ENCODE data around the gene TPPP. TPM values are rescaled to one million over a fixed set of nuclear protein-coding genes. Genes with fewer than 3 reads are reported as not detected.

TPPP gene
- total RNA-seq, 1 experiment from 2014 or later, result 3.9 TPM

DNA sequence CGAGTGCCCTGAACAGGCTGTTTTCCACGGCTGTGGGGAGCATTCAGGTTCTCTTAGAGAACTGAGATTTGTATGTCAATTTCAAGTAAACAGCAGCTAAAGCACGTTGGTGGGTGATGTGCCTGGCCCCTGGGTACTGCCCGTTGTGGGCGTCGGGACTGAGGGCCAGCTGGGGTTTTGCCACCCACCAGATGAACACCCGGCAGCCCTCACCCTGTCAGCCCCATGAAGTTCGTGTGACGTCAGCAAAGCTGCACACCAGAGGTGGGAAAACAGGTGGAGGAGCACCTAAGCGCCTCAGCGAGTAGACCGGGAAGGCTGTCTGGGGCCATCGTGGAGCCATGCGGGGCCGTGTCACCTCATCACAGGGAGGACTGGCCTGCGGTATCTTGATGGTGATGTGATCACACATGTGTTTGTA lies 71.8 kb downstream of the TPPP start:
- Histone ChIP-seq H3K9ac (ENCODE audit: low read length) (no peak overlapping the region), H3K4me1 (ENCODE audit: control insufficient read depth in 1 of 2, insufficient read depth in 2 of 2, low read length in 2 of 2) (no peaks in the 10 kb centered on the region), H3K4me2 (ENCODE audit: low read length) (no peak overlapping the region), H2AFZ (ENCODE audit: low read depth, low read length, poor library complexity, severe bottlenecking) (no peak overlapping the region), H3K9me3 (ENCODE audit: control insufficient read depth in 1 of 2, insufficient read depth in 1 of 2, low read depth in 1 of 2, low read length in 2 of 2) (no peaks in the 10 kb centered on the region), H3K36me3 (ENCODE audit: control insufficient read depth in 1 of 2, insufficient read depth in 2 of 2, low read length in 2 of 2) (peaks cover 30 to 51% of the 10 kb centered on the region in 2 experiments; a peak in 3 of 4 replicates), H3K4me3 (replicated peaks in 1 of 2; ENCODE audit: low read depth in 1 of 2, low read length in 2 of 2) (no peak overlapping the region), H4K20me1 (ENCODE audit: insufficient read depth) (peaks cover 5% of the 10 kb centered on the region; the same call in 1 of the 2 replicates), H3K79me2 (ENCODE audit: insufficient read depth, low read length) (peaks cover 24% of the 10 kb centered on the region), H3K27ac (ENCODE audit: low read depth, low read length) (no peak overlapping the region), H3K9me2 (ENCODE audit: insufficient read depth) (no peaks in the 10 kb centered on the region), H3K27me3 (ENCODE audit: insufficient read depth, low read length) (no peaks in the 10 kb centered on the region)
- BruUV-seq (replicated peaks), result no TSS peak
- ChIA-PET RAD21 (ENCODE audit: low non-redundant PET in 1 of 2, low total read pairs in 2 of 2, uncharacterized antibody in 2 of 2, unreplicated experiment in 2 of 2) (no interaction called here), CTCF (no interaction called here), POLR2A (no interaction called here)
- TF ChIP-seq SIN3A (IDR thresholded peaks at IDR 0.05; ENCODE audit: low read depth) (no peak), FOSL1 (IDR thresholded peaks at IDR 0.05; ENCODE audit: low read depth) (no peak)
- ATAC-seq (no peak), DNase-seq (ENCODE audit: low read depth, low spot score) (no peak)
- intact Hi-C loops (cut with micrococcal nuclease), result no loop called here

DNA sequence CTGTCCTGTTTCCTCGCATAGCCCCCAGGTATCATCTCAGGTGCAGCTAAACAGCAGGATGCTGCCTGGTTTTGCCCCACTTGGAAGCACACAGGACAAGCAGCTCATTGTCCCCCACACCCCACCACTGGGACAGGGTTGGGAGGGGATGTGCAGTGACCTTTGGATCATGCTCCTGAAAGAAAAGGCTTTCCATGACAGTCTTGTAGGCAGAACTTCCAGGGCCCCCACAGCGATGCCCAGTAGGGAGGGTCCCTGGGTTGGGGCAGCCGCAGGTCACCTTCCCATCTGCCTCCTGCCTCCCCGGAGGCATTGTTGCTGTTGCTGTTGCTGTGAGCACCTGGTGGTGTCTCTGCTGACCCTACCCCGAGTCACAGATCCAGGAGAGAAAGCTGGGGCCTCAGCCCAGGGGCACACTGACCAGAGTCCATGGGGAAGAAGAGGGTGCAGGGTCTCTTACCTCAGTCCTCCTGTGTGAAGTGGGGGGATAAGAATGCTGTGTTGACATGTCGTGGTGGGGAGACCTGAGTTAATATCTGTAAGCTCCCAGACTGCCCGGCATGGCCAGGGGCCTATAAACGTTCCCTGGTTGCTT lies 72.5 kb downstream of the TPPP start:
- RAD21 ChIA-PET (ENCODE audit: low non-redundant PET in 1 of 2, low total read pairs in 2 of 2, uncharacterized antibody in 2 of 2, unreplicated experiment in 2 of 2), result no interaction called here
- Histone ChIP-seq H3K79me2 (ENCODE audit: insufficient read depth, low read length) (peaks cover 28% of the 10 kb centered on the region), H3K36me3 (ENCODE audit: control insufficient read depth in 1 of 2, insufficient read depth in 2 of 2, low read length in 2 of 2) (peaks cover 28 to 53% of the 10 kb centered on the region in 2 experiments; a peak in 3 of 4 replicates), H4K20me1 (ENCODE audit: insufficient read depth) (peaks cover 11% of the 10 kb centered on the region; the same call in 1 of the 2 replicates), H3K4me2 (ENCODE audit: low read length) (no peak overlapping the region), H2AFZ (ENCODE audit: low read depth, low read length, poor library complexity, severe bottlenecking) (no peak overlapping the region), H3K27ac (ENCODE audit: low read depth, low read length) (no peak overlapping the region), H3K9ac (ENCODE audit: low read length) (no peak overlapping the region), H3K9me3 (ENCODE audit: control insufficient read depth in 1 of 2, insufficient read depth in 1 of 2, low read depth in 1 of 2, low read length in 2 of 2) (no peaks in the 10 kb centered on the region), H3K27me3 (ENCODE audit: insufficient read depth, low read length) (no peaks in the 10 kb centered on the region), H3K4me3 (replicated peaks in 1 of 2; ENCODE audit: low read depth in 1 of 2, low read length in 2 of 2) (no peak overlapping the region), H3K4me1 (ENCODE audit: control insufficient read depth in 1 of 2, insufficient read depth in 2 of 2, low read length in 2 of 2) (no peaks in the 10 kb centered on the region), H3K9me2 (ENCODE audit: insufficient read depth) (no peaks in the 10 kb centered on the region)
- TF ChIP-seq, protein P1, sequence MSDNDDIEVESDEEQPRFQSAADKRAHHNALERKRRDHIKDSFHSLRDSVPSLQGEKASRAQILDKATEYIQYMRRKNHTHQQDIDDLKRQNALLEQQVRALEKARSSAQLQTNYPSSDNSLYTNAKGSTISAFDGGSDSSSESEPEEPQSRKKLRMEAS (IDR thresholded peaks at IDR 0.05), result no peak
- TF ChIP-seq RAD21 (IDR thresholded peaks at IDR 0.05; ENCODE audit: low read depth), result no peak
- TF ChIP-seq POLR2AphosphoS5 (IDR thresholded peaks at IDR 0.05; ENCODE audit: low read depth, low read length), result no peak
- TF ChIP-seq SRF (IDR thresholded peaks at IDR 0.05; ENCODE audit: low read depth), result no peak
- TF ChIP-seq, protein P2, sequence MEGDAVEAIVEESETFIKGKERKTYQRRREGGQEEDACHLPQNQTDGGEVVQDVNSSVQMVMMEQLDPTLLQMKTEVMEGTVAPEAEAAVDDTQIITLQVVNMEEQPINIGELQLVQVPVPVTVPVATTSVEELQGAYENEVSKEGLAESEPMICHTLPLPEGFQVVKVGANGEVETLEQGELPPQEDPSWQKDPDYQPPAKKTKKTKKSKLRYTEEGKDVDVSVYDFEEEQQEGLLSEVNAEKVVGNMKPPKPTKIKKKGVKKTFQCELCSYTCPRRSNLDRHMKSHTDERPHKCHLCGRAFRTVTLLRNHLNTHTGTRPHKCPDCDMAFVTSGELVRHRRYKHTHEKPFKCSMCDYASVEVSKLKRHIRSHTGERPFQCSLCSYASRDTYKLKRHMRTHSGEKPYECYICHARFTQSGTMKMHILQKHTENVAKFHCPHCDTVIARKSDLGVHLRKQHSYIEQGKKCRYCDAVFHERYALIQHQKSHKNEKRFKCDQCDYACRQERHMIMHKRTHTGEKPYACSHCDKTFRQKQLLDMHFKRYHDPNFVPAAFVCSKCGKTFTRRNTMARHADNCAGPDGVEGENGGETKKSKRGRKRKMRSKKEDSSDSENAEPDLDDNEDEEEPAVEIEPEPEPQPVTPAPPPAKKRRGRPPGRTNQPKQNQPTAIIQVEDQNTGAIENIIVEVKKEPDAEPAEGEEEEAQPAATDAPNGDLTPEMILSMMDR (IDR thresholded peaks at IDR 0.05 in 2 of 3, conservative IDR thresholded peaks at IDR 0.05 in 1 of 3; ENCODE audit: borderline replicate concordance in 1 of 3, insufficient read depth in 1 of 3, low read depth in 2 of 3, low read length in 2 of 3), result no peak
- DNase-seq (ENCODE audit: low read depth, low spot score) (no peak), ATAC-seq (no peak)
- POLR2A ChIA-PET, result no interaction called here
- CTCF ChIA-PET, result no interaction called here
- intact Hi-C loops (cut with micrococcal nuclease), result no loop called here
- no TSS peak for BruUV-seq (replicated peaks)
